Endothelial cell of umbilical vein (primary cell): ENCODE data around the gene PRKAB1.

Experiments
- EZH2 ChIP-seq: IDR thresholded peaks from 2 replicates; pipeline ENCODE4 v1.6.1; 2012; ENCODE audit warnings: borderline replicate concordance, low read depth, mild to moderate bottlenecking, moderate library complexity, low read length, inconsistent platforms; ENCODE audit not compliant: severe bottlenecking
- FOS ChIP-seq: IDR thresholded peaks from 2 replicates; pipeline ENCODE4 v1.6.1; 2011; ENCODE audit warnings: mild to moderate bottlenecking, low read length, moderate library complexity, borderline replicate concordance; ENCODE audit not compliant: insufficient read depth
- GATA2 ChIP-seq: IDR thresholded peaks from 2 replicates; pipeline ENCODE4 v1.7.0; 2011; ENCODE audit warnings: low read depth, mild to moderate bottlenecking, moderate library complexity, mixed read lengths, low read length; ENCODE audit not compliant: insufficient read length, insufficient read depth
- JUN ChIP-seq: IDR thresholded peaks from 2 replicates; pipeline ENCODE4 v1.6.1; 2011; ENCODE audit warnings: borderline replicate concordance, low read depth; ENCODE audit not compliant: insufficient read length, insufficient read depth
- POLR2A ChIP-seq: IDR thresholded peaks from 2 replicates; pipeline ENCODE4 v1.6.1; 2012; ENCODE audit warnings: low read depth, mild to moderate bottlenecking, control low read depth, low read length
- POLR2AphosphoS5 ChIP-seq: IDR thresholded peaks from 2 replicates; pipeline ENCODE4 v1.6.1; 2012; ENCODE audit warnings: low read depth, mild to moderate bottlenecking, control low read depth, low read length, moderate library complexity; ENCODE audit not compliant: insufficient read depth
- TF ChIP-seq, protein P1 (sequence below), 2 donors: IDR thresholded peaks; 1 replicate in 1 of 2; 2 replicates in 1 of 2; pipeline ENCODE4 v1.5.1; 2011; ENCODE audit warnings: low read length in 2 of 2, mild to moderate bottlenecking in 2 of 2, moderate library complexity in 2 of 2, control low read depth in 1 of 2, inconsistent platforms in 1 of 2, low read depth in 1 of 2; ENCODE audit not compliant: insufficient read depth in 1 of 2; ENCODE audit errors: extremely low read depth in 1 of 2
- TF ChIP-seq, protein P2 (sequence below): IDR thresholded peaks from 2 replicates; pipeline ENCODE4 v1.6.1; 2011; ENCODE audit not compliant: insufficient read depth, insufficient read length

DNA sequence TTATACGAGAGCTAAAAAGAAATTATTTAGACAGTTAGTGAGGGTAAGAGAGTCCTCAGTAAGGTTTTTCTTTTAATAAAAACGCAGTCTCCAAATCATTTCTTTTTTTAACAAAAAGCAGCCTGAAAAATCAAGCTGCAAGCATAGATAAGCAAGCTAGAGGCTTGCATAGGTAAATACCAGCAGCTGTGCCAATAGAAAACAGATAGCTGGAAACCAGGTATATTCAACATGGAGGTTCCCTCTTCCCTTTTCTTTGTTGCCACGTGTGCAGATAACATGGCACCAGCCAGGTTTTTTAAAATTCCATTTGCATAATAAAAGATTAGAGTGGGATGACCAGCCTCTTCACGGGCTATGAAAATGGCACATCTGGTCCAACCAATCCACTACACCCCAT is 6.1 kb upstream of the PRKAB1 start:
- no peak for TF ChIP-seq POLR2A
- TF ChIP-seq, protein P1, sequence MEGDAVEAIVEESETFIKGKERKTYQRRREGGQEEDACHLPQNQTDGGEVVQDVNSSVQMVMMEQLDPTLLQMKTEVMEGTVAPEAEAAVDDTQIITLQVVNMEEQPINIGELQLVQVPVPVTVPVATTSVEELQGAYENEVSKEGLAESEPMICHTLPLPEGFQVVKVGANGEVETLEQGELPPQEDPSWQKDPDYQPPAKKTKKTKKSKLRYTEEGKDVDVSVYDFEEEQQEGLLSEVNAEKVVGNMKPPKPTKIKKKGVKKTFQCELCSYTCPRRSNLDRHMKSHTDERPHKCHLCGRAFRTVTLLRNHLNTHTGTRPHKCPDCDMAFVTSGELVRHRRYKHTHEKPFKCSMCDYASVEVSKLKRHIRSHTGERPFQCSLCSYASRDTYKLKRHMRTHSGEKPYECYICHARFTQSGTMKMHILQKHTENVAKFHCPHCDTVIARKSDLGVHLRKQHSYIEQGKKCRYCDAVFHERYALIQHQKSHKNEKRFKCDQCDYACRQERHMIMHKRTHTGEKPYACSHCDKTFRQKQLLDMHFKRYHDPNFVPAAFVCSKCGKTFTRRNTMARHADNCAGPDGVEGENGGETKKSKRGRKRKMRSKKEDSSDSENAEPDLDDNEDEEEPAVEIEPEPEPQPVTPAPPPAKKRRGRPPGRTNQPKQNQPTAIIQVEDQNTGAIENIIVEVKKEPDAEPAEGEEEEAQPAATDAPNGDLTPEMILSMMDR (IDR thresholded peaks at IDR 0.05; ENCODE audit: extremely low read depth in 1 of 2, insufficient read depth in 1 of 2, low read depth in 1 of 2, low read length in 2 of 2): no peak
- no peak for TF ChIP-seq FOS
- TF ChIP-seq, protein P2, sequence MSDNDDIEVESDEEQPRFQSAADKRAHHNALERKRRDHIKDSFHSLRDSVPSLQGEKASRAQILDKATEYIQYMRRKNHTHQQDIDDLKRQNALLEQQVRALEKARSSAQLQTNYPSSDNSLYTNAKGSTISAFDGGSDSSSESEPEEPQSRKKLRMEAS: no peak
- no peak for TF ChIP-seq POLR2AphosphoS5
- TF ChIP-seq EZH2: no peak
- no peak for TF ChIP-seq GATA2
- TF ChIP-seq JUN: no peak
